Loucy (cell line): ENCODE data around the gene CCR7.

Source experiments
- H2AFZ ChIP-seq: fragments of 200-600 bp; sonication (generic); 2 replicates; pipeline ENCODE4 v1.6.0; 2016; ENCODE audit warnings: antibody characterized with exemption, mild to moderate bottlenecking, low read length, moderate library complexity
- H3F3A ChIP-seq: fragments of 200-600 bp; 2 replicates; pipeline ENCODE4 v1.6.0; 2016; ENCODE audit warnings: antibody characterized with exemption, low read depth, mild to moderate bottlenecking
- H3K27me3 ChIP-seq: fragments of 200-600 bp; sonication (generic); 2 replicates; pipeline ENCODE4 v1.6.1; 2014; ENCODE audit warnings: low read length, mild to moderate bottlenecking; ENCODE audit not compliant: insufficient read depth, poor library complexity, severe bottlenecking
- H3K36me3 ChIP-seq: fragments of 200-600 bp; sonication (generic); 2 replicates; pipeline ENCODE4 v1.6.1; 2016; ENCODE audit warnings: low read length; ENCODE audit not compliant: insufficient read depth
- H3K4me1 ChIP-seq: fragments of 200-600 bp; sonication (generic); 2 replicates; pipeline ENCODE4 v1.5.1; 2014; ENCODE audit warnings: low read length, mild to moderate bottlenecking; ENCODE audit not compliant: insufficient read depth, poor library complexity, severe bottlenecking
- H3K4me2 ChIP-seq: fragments of 200-600 bp; sonication (generic); 2 replicates; pipeline ENCODE4 v1.6.0; 2014; ENCODE audit warnings: antibody characterized with exemption, low read length, low read depth, mild to moderate bottlenecking; ENCODE audit not compliant: poor library complexity, severe bottlenecking
- H3K4me3 ChIP-seq: fragments of 200-600 bp; sonication (generic); 2 replicates; pipeline ENCODE4 v1.5.1; 2014; ENCODE audit warnings: low read length, mild to moderate bottlenecking, mixed read lengths; ENCODE audit not compliant: poor library complexity, severe bottlenecking
- H3K79me2 ChIP-seq: fragments of 200-600 bp; sonication (generic); 2 replicates; pipeline ENCODE4 v1.6.1; 2014; ENCODE audit warnings: low read length; ENCODE audit not compliant: insufficient read depth
- H3K9ac ChIP-seq: fragments of 200-600 bp; sonication (generic); 2 replicates; pipeline ENCODE4 v1.6.0; 2014; ENCODE audit warnings: mild to moderate bottlenecking, low read depth, low read length, moderate library complexity; ENCODE audit not compliant: poor library complexity, severe bottlenecking
- H3K9me2 ChIP-seq: fragments of 200-600 bp; sonication (generic); replicated peaks from 2 replicates; pipeline ENCODE4 v1.6.1; 2016; ENCODE audit warnings: low read depth, low read length, mixed read lengths
- H3K9me3 ChIP-seq: fragments of 200-600 bp; sonication (generic); 2 replicates; pipeline ENCODE4 v1.6.1; 2014; ENCODE audit warnings: mild to moderate bottlenecking, antibody characterized with exemption, low read length, low read depth; ENCODE audit not compliant: insufficient read depth
- H4K20me1 ChIP-seq: fragments of 200-600 bp; sonication (generic); 2 replicates; pipeline ENCODE4 v1.6.0; 2014; ENCODE audit warnings: antibody characterized with exemption, low read length, mild to moderate bottlenecking; ENCODE audit not compliant: insufficient read depth, poor library complexity, severe bottlenecking
- CTCF ChIP-seq: fragments of 200-600 bp; sonication (generic); conservative IDR thresholded peaks from 2 replicates; pipeline ENCODE4 v1.5.1; 2014; ENCODE audit warnings: mild to moderate bottlenecking, antibody characterized with exemption, low read length
- EZH2phosphoT487 ChIP-seq: fragments of 200-600 bp; IDR thresholded peaks from 2 replicates; pipeline ENCODE4 v1.6.1; 2018; ENCODE audit warnings: antibody characterized with exemption, mild to moderate bottlenecking, moderate library complexity, borderline replicate concordance

CCR7 gene

GRCh38 chr17:40558300-40558889 is 6.9 kb downstream of the CCR7 start:
- Histone ChIP-seq H3K9me3 (no peaks in the 10 kb centered on the region), H3K4me1 (peaks cover 76% of the 10 kb centered on the region), H3K4me2 (peak overlapping the region; percentile 38), H4K20me1 (no peaks in the 10 kb centered on the region), H3K27me3 (no peaks in the 10 kb centered on the region), H3K4me3 (no peak overlapping the region), H3F3A (peaks cover 7% of the 10 kb centered on the region; the same call in 1 of the 2 replicates), H3K79me2 (peaks cover 38% of the 10 kb centered on the region), H2AFZ (no peak overlapping the region), H3K9me2 (no peaks in the 10 kb centered on the region), H3K36me3 (peaks cover 12% of the 10 kb centered on the region; the same call in 1 of the 2 replicates), H3K9ac (peak overlapping the region; percentile 82)
- TF ChIP-seq EZH2phosphoT487 (no peak), CTCF (no peak)

GRCh38 chr17:40557531-40558299 is 7.6 kb downstream of the CCR7 start:
- TF ChIP-seq EZH2phosphoT487 (no peak), CTCF (no peak)
- peak overlapping the region; percentile 38 for H3K4me2 ChIP-seq
- H3K9ac ChIP-seq: peak overlapping the region; percentile 82
- H3K4me3 ChIP-seq: no peak overlapping the region
- H3K79me2 ChIP-seq: peaks cover 32% of the 10 kb centered on the region
- H3K9me2 ChIP-seq: no peaks in the 10 kb centered on the region
- peaks cover 12% of the 10 kb centered on the region; the same call in 1 of the 2 replicates for H3K36me3 ChIP-seq
- H4K20me1 ChIP-seq: no peaks in the 10 kb centered on the region
- H2AFZ ChIP-seq: no peak overlapping the region
- H3F3A ChIP-seq: peaks cover 7% of the 10 kb centered on the region; the same call in 1 of the 2 replicates
- H3K4me1 ChIP-seq: peaks cover 75% of the 10 kb centered on the region
- H3K27me3 ChIP-seq: no peaks in the 10 kb centered on the region
- no peaks in the 10 kb centered on the region for H3K9me3 ChIP-seq

- H3K4me2 ChIP-seq: peak overlapping the region; percentile 38
- H4K20me1 ChIP-seq: no peaks in the 10 kb centered on the region
- H3K36me3 ChIP-seq: peaks cover 12% of the 10 kb centered on the region; the same call in 1 of the 2 replicates
- H3K9me3 ChIP-seq: no peaks in the 10 kb centered on the region
- H3K9ac ChIP-seq: no peak overlapping the region
- H3K79me2 ChIP-seq: peaks cover 24% of the 10 kb centered on the region
- H3K9me2 ChIP-seq: no peaks in the 10 kb centered on the region
- H2AFZ ChIP-seq: no peak overlapping the region
- no peak for TF ChIP-seq CTCF
- no peak overlapping the region for H3K4me3 ChIP-seq
- peaks cover 67% of the 10 kb centered on the region for H3K4me1 ChIP-seq
- peaks cover 7% of the 10 kb centered on the region; the same call in 1 of the 2 replicates for H3F3A ChIP-seq
- no peaks in the 10 kb centered on the region for H3K27me3 ChIP-seq
These were observed 8.3 kb downstream of the CCR7 start for GRCh38 chr17:40556884-40557414.
